ENCODE results near the gene GABRD.

Gene GABRD

DNA sequence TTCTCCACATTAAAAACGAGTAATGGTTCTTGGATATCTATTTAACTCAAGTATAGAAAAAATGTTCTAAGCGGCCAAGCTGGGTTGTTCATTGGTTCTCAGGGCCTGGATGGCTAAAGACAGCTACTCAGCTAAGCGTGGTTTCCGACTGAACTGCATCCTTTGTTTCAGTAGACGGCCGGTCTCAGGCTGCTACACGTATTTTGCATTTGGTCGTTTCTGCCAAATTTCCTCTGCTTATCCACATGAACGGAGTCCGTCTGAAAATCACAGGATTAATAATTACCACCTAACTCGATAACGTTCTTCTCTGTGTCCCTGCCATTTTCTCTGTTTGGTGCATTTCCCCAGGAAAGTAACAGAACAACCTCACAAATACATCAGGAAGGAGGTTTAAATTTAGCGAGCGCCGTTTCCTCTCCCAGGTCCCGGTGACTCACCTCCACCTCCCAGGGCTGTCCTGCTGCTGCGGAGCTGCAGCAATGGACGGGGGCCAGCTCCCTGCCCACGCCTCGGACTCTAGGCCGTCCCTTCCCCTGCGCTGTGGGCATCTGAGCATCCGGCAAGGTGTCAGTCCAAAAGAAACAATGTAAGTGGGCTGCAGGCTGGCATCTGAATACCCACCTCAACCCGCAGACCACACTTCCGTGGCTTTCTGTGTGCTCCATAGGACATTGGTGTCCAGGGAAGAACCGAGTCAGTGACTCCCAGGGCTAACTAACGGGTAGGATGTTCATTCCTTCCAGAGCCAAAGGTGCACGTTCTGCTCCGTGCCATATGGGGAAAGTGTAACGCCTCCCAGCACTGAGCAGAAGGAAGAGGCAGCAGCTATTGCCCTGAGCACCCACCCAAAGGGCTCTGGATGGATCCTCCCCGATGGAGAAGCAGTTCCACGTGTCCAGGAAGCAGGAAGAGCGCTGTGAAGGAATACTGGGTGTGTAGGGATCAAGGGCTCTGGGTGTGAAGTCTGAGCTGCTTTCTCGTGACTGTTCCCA is 4.1 kb upstream of the GABRD start:
- in situ Hi-C loops (cut with MboI; ENCODE audit: low sequenced_read_pairs): no loop called here

DNA sequence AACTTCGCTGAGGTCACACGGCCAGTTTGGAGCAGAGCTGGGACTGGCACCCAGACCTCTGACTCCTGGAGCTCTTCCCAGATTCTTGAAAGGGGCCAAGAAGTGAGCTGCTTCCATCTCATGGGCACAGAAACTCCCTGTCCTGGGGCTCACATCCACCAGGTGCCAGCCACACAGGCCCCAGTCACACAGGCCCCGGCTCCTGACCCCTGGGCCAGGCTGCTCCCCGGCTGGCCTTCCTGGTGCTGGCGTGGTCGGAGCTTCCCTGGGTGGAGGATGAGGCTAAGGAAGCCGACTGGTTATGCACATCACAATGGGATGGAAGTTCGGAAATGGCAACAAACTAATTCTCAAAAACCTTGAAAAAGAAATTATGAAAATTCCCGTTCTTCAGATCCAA is 3.0 kb upstream of the GABRD start:
- in situ Hi-C loops (cut with MboI; ENCODE audit: low sequenced_read_pairs): no loop called here

DNA sequence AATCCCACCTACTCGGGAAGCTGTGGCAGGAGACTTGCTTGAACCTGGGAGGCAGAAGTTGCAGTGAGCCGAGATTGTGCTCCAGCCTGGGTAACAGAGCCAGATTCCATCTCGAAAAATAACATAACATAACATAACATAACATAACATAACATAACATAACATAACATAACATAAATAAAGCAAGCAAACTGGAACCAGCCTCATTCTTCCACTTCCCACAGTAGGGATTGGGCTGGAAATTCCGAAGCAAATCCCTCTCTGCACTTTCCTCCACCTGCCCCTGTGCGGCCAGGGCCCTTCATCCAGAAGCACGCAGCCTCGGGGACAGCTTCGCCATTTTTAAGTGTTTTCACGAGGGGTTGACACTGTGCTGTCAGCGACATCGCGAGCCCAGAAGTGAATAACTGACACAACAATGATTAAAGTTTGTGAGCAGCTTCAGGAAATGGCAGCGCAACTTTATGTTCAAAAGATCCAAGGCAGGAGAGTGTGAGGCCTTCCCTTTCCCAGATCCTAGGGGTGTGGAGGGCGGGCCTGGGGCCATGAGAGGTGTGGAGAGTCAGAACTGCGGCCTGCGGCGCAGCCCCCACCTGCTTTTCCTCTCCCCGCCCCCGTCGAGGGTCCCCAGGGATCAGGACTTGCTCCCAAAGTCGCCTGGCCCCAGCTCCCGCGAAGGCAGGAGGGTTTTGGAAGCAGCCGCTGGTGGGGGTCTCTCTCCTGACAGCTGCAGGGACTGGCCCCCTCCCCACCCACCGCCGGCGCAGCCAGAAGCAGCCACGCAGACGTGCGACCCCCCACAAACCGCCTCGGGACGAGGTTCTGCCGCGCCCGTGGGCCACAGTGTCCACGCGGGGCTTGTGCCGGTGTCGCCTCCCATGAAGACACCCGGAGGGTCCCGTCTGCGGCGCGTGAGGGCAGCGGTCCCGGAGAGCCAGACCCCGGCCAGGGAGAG is 651 bp upstream of the GABRD start:
- in situ Hi-C loops (cut with MboI; ENCODE audit: low sequenced_read_pairs): no loop called here

DNA sequence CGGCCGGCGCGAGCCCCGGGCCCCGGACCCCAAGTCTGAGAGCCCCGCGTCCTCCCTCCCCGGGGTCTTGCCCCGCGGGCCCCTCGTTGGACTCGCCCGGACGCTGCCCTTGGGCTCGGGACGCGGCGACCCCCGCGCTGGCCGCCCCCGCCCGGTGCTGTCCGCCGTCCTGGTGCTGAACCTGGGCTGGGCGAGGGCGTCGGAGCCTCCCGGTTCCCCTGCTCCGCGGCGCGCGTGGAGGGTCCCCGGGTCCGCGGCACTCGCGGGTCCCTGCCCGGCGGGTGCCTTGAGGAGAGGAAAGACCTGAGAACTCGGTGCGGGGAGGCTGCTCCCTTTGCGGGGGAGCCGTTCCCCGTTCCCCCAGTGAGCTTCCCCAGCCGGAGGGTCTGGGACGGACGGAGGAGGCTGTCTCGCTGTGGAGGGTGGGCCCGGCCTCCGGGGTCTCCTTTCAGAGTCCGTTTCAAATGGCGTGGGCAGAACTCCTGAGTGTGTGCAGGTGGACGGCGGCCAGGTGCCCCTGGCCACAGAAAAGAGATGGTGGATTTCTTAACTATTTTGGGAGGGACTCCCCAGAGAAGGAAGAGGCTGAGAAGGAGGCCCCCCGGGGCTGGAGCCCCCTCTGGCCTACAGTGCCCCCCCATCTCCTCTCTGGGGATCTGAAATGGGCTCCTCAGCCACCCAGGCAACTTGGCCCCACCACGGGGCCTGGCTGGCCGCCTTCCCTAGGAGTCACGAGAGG is 595 bp downstream of the GABRD start:
- in situ Hi-C loops (cut with MboI; ENCODE audit: low sequenced_read_pairs): no loop called here

DNA sequence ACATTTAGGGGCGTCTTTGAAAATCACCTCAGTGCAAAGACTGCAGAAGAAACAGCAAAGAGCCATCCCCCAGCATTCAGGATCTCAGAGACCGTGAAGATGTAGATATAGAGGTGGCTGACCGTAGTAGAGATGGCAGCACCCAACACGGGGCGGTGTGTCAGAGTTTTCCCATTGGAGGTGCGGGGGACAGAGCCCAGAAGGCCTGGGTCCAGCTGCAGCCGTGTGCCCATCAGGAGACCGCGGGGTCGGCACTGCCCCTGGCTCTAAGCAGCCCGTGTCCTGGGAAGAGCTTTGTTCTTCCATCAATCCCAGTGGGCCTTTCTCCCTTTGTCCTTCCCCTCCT is 1.1 kb downstream of the GABRD start:
- in situ Hi-C loops (cut with MboI; ENCODE audit: low sequenced_read_pairs): no loop called here

DNA sequence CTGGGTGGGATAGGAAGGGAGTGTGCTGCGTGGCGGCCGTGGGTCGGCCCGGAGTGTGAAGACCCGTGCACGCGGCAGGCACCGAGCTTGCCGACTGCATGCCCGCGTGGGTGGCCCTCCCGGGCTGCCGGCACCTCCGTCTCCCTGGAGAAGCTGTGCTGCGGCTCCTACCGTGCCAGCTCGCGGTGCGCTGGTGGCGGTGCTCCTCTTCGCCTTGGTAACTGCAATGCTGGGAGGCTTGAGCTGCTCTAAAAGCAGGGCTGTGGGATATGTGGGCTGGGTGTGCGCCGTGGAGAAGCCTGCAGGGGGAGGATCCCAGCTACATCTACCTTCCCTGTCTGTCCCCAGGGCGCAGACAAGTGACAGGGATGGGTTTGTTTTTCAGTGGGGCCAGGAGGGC is 2.4 kb downstream of the GABRD start:
- in situ Hi-C loops (cut with MboI; ENCODE audit: low sequenced_read_pairs): no loop called here

DNA sequence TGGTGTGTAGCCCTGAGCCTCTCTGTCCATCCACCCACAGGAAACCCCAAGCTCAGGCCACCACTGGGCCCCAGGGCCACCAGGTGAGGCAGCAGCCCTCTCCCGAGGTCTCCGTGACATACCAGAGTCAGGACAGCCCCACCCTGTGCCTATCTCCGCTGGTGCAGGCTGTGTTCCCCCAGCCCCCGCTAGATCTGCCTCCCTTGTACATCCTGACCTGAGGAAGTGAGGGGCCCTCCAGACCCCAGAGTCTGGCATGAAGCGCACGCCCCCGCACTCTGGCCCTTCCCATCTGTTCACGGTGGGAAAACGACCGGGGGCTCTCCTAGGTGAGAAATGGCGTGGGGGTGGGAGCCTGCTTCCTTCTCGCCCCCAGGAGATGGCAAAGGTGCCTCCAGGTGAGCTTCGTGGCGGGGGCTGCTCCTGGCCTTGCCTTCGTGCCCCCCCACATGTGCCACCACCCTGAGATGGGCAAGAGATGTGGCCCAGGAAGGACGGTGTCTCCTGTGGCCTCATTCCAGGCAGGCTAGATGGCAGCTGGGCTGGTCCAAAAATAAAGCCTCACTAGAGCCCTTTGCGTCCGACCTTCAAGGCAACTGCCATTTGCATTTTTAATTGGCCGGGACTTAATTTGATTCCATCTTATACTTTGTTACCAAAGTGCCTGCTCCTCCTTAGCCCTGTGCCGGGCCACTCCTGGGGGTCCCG is 3.1 kb downstream of the GABRD start:
- in situ Hi-C loops (cut with MboI; ENCODE audit: low sequenced_read_pairs): no loop called here

DNA sequence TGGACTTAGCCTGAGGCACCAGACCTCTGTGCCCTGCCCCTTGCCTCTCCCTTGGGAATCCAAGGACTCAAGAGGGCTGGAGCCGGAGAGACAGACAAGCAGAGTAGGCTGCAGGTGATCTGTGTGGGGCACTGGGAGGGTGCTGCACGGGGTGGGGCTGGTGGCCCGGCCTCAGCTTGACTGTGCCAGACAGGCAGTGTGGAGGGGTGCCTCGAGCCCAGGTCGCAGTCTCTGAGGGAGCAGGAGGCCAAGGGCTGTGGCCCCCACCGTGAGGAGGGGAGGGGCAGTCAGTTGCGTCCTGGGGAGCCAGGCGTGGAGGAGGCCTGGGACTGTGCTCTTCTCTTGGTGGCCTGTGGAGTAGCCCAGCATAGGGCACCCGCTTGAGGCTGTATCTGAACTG is 4.0 kb downstream of the GABRD start:
- in situ Hi-C loops (cut with MboI; ENCODE audit: low sequenced_read_pairs): no loop called here

DNA sequence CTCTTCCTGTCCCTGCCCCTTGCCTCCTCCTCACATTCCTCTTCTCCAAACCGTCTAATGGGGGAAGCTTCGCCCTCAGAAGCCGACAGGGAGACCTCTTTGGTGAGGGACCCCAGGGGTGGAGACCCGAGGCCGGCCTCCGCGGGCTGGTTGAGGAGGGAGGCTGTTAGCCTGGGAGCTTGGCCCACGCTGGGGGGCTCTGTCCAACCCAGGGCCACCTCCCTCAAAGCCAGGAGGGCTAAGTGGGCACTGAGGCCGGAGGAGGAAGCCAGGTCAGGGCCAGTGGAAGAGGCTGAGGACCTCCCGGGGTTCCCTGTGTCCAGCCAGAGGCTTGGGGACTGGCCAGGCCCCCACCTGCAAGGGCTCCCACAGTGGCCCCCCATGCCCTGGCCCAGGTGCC is 5.3 kb downstream of the GABRD start:
- in situ Hi-C loops (cut with MboI; ENCODE audit: low sequenced_read_pairs): no loop called here

DNA sequence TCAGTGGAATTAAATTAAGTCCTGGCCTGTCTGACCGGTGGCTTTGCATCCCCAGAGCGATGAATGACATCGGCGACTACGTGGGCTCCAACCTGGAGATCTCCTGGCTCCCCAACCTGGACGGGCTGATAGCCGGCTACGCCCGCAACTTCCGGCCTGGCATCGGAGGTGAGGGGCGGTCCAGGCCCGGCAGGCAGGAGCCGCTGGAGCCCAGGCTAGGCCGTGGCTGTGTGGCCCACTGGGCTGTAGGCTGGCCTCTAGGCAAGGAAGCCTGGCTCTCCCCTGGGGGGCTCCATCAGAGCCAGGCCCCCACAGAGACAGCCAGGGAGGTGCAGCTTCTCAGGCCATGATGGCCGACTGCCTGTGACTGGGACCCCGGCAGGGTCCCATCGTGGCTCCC is 5.7 kb downstream of the GABRD start:
- in situ Hi-C loops (cut with MboI; ENCODE audit: low sequenced_read_pairs): no loop called here

DNA sequence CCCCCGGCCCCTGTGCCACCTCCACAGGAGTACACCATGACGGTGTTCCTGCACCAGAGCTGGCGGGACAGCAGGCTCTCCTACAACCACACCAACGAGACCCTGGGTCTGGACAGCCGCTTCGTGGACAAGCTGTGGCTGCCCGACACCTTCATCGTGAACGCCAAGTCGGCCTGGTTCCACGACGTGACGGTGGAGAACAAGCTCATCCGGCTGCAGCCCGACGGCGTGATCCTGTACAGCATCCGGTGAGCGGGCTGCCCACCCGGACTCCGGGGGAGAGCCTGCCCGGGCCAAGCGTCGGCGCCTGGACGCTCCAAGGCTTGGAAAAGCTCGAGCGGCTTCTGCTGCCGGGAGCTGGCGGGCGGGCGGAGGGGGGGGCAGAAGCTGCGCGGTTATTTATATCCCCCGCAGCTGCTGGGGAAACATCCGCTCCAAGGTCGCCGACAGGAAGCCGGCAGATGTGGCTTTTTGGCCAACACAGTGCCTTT is 6.4 kb downstream of the GABRD start:
- in situ Hi-C loops (cut with MboI; ENCODE audit: low sequenced_read_pairs): no loop called here

DNA sequence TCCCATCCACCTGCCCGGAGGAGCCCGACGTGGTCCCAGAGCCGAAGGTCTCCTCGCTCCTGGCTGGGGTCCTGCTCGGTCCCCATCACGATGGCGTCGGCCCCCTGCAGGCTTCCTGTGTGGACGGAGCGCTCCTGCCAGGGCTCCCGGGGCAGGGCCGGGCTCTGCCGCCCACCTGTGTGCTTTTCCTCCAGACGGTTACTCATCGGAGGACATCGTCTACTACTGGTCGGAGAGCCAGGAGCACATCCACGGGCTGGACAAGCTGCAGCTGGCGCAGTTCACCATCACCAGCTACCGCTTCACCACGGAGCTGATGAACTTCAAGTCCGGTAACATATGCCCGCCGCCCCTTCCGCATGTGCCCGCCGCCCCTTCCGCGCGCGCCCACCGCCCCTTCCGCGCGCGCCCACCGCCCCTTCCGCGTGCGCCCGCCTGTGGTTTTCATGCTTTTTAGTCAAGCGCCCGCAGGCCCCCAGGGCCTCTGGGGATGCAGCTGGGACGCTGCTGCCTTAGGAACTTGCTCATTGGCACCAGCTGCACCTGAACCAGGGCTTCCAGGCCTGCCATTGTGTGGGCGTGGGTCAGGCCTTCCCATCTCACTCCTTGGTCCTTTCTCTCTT is 8.9 kb downstream of the GABRD start:
- in situ Hi-C loops (cut with MboI; ENCODE audit: low sequenced_read_pairs): no loop called here

DNA sequence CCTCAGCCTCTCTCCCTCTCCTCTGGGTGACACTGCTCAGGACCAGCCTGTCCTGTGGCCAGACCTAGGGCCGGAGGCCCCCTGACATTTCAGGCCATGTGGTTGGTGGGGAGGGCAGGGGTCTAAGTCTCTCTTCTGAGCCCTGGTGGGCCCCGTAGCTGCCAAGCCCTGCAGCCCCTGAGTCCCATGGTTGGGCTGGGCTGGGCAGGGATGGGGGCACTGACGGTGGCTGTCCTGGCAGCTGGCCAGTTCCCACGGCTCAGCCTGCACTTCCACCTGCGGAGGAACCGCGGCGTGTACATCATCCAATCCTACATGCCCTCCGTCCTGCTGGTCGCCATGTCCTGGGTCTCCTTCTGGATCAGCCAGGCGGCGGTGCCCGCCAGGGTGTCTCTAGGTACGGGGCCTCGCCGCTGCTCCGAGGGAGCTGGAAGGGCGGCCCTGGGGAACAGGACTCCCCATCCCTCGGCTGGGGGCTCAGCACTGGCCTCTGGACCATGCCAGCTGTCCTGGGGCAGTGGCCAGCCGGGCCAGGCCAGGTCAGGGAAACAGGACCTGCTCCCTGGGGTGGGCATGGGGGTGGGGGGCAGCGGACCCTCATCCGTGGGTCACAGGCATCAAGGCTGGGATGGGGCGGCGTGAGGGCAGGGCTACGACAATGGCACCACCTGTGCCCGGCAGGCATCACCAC is 9.9 kb downstream of the GABRD start:
- in situ Hi-C loops (cut with MboI; ENCODE audit: low sequenced_read_pairs): no loop called here

DNA sequence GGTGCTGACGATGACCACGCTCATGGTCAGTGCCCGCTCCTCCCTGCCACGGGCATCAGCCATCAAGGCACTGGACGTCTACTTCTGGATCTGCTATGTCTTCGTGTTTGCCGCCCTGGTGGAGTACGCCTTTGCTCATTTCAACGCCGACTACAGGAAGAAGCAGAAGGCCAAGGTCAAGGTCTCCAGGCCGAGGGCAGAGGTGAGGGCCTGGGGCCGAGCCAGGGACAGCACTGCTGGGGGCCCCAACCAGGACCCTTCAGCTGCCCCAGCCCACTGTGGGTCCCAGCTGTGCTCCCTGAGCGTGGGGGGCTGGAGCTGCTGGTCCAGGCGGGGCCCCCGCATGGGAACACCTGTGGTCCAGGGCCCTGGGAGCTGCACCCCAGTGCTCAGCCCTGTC is 10.4 kb downstream of the GABRD start:
- in situ Hi-C loops (cut with MboI; ENCODE audit: low sequenced_read_pairs): no loop called here

DNA sequence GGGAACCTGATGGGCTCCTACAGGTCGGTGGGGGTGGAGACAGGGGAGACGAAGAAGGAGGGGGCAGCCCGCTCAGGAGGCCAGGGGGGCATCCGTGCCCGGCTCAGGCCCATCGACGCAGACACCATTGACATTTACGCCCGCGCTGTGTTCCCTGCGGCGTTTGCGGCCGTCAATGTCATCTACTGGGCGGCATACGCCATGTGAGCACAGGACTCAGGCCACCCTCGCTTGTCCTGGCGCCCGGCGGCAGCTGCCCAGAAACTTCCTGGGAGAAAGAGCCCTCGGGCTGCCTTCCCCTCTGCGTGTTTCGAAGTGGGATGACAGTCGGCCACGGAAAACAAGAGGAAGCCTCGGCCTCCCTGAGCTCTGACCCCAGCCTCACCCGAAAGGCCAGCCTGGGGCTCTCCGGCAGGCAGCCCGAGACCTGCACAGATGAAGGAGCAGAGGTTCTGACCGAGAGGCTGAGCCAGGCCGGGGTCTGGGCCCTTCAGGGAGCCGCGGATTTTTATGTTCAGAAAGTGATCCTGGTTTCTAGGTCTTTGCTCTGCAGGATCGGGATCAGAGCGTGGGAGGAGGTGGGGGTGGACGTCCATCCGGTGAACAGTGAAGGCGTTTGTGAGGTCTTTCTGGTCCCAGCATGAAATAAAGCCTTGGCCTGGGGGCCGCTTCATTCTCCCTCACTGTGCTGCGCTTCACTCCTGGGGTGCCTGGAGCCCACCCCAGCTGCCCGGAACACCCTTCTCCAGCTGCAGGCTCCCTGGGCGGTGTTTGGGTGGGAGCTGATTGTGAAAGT is 11.1 kb downstream of the GABRD start:
- in situ Hi-C loops (cut with MboI; ENCODE audit: low sequenced_read_pairs): no loop called here

DNA sequence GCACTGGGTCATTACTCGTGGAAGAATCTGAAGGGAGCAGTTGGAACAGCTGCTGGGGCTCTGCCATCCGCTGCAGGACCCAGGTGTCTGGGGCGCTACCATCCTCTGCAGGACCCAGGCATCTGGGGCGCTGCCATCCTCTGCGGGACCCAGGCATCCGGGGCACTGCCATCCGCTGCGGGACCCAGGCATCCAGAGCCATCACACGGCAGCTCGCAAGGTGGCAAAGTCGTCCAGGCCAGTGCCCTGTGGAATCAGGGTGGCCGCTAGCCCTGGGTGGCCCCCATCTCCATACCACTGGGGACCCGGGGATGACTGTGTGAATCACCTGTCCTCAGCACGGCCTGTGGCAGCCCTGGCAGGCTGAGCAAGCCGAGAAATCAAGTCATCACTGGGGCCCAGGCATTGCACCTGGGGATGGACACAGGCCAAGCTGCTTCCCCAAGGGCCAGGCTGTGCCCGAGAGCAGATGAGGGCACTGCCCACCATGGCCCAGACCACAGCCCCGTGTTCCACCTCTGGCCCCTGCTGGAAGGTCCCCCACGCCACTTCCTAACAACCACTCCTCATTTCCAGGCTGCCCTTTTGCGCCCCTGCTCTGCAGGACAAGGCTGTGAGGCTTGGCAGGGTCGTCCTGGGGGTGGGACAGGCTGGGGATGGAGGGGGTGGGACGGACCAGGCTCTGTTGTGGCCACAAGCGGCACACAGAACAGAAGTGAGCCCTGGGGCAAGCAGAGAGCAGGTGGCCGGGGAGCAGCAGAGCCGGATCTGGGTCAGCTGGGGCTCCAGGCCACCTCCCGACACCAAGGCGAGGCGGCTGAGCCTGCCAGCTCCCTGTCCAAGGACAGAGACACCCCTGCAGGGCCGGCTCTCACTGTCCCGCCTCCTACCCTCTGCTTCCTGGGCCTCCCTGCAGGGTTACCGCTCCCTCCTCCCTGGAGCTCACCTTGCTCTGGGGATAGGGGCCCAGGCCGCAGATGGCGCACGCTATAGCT is 12.7 kb downstream of the GABRD start:
- in situ Hi-C loops (cut with MboI; ENCODE audit: low sequenced_read_pairs): no loop called here

DNA sequence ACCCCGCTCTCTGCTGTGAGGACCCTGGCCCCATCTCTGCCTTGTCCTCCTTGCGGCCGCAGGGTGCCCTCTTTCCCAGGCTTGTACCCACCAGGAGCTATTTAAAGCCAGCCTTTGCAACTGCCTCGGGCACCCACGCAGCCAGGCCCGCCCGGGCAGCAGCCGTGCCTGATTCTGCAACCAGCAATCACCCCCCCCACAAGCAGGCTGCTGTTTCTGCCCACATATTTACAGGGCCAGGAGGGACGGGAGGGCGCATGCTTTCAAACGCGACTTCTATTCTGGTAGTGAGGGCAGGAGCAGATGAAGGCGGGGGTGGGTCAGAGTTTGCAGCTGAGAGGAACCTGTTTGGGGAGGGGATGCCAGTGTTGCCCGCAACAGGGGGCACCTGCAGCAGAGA is 13.6 kb downstream of the GABRD start:
- in situ Hi-C loops (cut with MboI; ENCODE audit: low sequenced_read_pairs): no loop called here
